IPS-18c (cell line): ENCODE data around the gene CFAP97D2.
A peak's percentile ranks its signal among the peaks of the same experiment; 100 is the strongest.
"Not testable (repeated sequence)": the region's sequence is repeated elsewhere in the genome, so short reads cannot be mapped to it uniquely, and the experiment has no call there.

Experiments
- H3K4me3 ChIP-seq: 2 replicates; pipeline ENCODE4 v1.7.0; 2013; ENCODE audit warnings: low read depth, mild to moderate bottlenecking, low read length, moderate library complexity; ENCODE audit not compliant: insufficient read depth
- H3K9me3 ChIP-seq: one replicate; pipeline ENCODE4 v1.6.1; 2013; ENCODE audit warnings: mild to moderate bottlenecking, low read length, moderate library complexity; ENCODE audit not compliant: control insufficient read depth, insufficient read depth

The CFAP97D2 gene

DNA sequence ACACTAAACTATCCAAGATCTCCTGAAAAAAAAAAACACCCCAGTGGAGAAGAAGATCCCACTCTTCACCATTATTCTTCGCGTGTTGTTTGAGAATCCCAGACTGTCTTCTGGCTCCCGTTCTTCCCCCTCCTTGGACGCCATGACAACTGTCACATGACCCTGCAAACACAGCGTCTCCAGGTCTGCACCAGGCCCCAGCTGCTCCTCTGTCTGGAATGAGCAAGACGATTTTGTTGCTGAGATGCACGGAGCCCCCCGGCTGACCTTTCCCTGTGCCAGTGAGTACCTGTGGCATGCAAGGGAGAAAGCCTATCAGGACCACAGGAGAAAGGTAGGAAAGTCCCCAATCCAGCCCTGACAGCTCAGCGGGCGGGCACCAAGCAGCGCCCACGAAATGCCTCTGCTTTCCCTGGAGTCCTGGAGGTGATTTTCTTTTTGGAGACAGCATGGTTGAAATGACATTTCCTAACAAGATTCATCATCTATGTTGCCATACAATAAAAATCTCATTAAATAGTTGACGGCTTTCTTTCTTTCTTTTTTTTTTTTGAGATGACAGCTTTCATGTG lies at the start of gene CFAP97D2:
Gene CFAP97D2 (plus strand): TSS at position 171 of the 572 bp plus-strand sequence. CDS start 74 bp downstream, at position 245.
- no peak within 1 kb of the TSS for H3K4me3 ChIP-seq
- no peaks in the 10 kb centered on the region for H3K9me3 ChIP-seq

GRCh38 chr13:114129649-114130062 lies 49.4 kb upstream of the CFAP97D2 start:
- Histone ChIP-seq H3K9me3 (peaks cover 2% of the 10 kb centered on the region), H3K4me3 (no peak overlapping the region)

GRCh38 chr13:114130131-114130836 lies 48.8 kb upstream of the CFAP97D2 start:
- Histone ChIP-seq H3K9me3 (peaks cover 2% of the 10 kb centered on the region), H3K4me3 (peak overlapping the region; percentile 70)

DNA sequence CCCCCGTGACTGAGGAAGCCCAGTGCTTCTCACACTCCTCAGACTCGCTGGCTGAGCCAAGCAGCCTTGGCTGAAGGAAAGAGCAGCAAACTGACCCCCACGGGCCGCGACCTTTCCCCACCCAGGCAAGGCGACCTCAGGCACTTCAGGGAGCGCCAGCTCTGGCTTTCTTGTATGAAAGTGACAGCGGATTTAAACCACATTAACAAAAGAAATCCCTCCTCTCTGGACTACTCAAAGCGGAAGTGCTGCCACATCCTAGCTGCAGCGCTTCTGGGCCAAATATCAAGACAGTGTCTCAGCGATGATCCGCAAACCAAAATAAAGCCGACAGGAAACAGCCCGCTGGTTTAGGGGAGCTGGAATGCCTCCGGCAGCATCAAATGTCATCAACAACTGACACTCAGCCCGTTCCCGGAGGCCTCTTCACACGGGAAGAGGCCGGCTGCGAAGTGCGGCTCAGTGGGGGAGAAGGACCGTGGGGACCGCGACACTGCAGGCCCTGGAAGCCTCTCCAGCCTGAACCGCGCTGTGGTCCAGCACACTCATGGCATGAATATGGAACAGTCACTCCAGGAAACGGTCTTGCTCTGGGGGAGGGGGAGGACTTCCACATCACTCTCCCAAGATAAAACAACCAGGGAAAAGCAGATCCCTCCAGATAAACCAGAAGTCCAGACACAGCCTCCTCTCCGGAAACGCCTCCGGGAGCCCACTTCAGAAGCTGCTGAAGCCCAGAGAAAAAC lies 48.0 kb upstream of the CFAP97D2 start:
- Histone ChIP-seq H3K9me3 (peaks cover 2% of the 10 kb centered on the region), H3K4me3 (peak overlapping the region; percentile 70)

GRCh38 chr13:114131583-114132418 lies 47.3 kb upstream of the CFAP97D2 start:
- Histone ChIP-seq H3K9me3 (peaks cover 2% of the 10 kb centered on the region), H3K4me3 (peak overlapping the region; percentile 70)

DNA sequence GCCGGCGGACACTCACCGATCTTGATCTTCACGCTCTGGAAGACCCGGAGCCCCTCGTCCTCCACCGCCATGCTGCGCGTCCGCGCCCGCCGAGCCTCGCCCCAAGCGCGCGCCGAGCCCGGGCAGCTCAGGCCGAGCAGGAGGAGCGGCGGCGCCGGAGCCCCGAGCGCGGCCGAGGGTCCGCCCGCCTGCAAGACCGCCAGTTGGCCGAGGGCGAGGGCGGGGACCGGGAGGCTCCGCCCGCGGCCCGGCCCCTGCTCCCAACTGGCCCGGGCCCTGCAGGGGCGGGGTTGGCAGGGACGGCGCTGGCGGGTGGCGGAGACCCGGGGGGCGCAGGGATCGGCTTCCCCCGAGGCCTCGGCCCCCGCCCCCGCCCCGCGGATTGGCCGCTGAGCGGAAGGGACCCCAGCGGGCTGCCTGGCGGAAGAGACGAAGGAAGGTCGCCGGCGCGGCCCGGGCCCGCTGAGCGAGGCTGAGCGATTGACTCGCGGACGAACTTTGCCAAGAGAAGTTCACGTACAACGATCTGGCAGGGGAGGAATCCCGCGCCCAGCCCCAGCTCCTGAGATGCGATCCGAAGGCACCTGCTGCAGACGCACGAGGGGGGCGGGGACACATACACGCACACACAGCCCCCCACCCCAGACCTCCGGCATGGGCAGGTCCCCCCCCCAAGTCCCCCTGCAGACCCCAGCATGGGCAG lies 46.5 kb upstream of the CFAP97D2 start, which contains the start of gene RASA3:
Gene RASA3 (minus strand): TSS at position 205 of the 703 bp plus-strand sequence. CDS start 134 bp downstream, at position 71.
- Histone ChIP-seq H3K9me3 (peaks cover 2% of the 10 kb centered on the region), H3K4me3 (peak within 1 kb of the TSS; percentile 70)

DNA sequence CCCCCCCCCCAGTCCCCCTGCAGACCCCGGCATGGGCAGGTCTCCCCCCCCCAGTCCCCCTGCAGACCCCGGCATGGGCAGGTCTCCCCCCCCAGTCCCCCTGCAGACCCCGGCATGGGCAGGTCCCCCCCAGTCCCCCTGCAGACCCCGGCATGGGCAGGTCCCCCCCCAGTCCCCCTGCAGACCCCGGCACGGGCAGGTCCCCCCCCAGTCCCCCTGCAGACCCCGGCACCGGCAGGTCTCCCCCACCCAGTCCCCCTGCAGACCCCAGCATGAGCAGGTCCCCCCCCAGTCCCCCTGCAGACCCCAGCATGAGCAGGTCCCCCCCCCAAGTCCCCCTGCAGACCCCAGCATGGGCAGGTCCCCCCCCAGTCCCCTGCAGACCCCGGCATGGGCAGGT lies 45.9 kb upstream of the CFAP97D2 start:
- H3K9me3 ChIP-seq, H3K4me3 ChIP-seq: not testable (repeated sequence)

DNA sequence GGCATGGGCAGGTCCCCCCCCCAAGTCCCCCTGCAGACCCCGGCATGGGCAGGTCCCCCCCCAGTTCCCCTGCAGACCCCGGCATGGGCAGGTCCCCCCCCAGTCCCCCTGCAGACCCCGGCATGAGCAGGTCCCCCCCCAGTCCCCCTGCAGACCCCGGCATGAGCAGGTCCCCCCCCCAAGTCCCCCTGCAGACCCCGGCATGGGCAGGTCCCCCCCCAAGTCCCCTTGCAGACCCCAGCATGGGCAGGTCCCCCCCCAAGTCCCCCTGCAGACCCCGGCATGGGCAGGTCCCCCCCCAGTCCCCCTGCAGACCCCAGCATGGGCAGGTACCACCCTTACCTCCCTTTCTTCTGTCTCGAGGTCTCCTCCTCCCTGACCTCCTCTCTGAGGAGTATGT lies 45.5 kb upstream of the CFAP97D2 start:
- not testable (repeated sequence) for H3K4me3 ChIP-seq

DNA sequence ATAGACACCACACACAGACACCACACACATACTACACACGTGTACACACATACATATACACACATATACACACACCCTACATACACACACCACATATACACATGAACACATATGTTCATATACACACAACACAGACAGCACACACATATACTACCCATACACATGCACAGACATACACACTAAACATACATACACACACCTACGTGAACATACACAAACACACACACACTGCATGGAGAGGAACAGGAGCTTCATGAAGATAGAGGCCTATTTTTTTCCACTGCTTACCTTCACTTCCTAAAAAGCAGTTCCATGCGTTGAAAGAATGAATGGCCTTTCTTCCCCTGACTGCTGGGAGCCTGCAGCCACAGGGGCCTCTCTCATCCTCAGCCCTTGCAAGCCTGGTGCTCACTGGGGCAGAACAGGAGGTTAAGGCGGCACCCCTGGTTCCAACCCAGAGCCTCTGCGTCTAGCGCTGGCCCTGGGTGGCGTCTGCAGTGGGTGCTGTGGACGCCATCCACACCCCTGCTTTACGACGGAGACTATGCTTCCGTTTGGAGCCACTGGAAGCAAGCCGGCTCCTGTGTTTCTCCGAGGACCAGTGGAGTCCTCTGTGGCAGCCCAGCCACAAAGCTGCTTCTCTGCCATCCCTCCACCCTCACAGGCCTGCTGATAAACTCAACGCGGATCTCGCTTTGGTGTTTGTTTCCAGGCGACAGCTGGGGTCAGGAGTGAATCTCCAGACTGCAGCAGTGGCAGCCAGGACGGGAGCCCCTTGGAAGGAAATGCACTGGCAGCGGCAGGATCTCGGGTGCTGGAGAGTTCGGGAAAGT lies 44.7 kb upstream of the CFAP97D2 start:
- peaks cover 2% of the 10 kb centered on the region for H3K9me3 ChIP-seq
- no peak overlapping the region for H3K4me3 ChIP-seq

More for the DNA sequence above, 45.5 kb upstream of the CFAP97D2 start:
- H3K9me3 ChIP-seq = not testable (repeated sequence)

GRCh38 chr13:114134944-114135610 lies 44.0 kb upstream of the CFAP97D2 start:
- H3K4me3 ChIP-seq = no peak overlapping the region

GRCh38 chr13:114135731-114136171 lies 43.3 kb upstream of the CFAP97D2 start:
- Histone ChIP-seq H3K9me3 (no peaks in the 10 kb centered on the region), H3K4me3 (no peak overlapping the region)

More at GRCh38 chr13:114134944-114135610, 44.0 kb upstream of the CFAP97D2 start:
- no peaks in the 10 kb centered on the region for H3K9me3 ChIP-seq

DNA sequence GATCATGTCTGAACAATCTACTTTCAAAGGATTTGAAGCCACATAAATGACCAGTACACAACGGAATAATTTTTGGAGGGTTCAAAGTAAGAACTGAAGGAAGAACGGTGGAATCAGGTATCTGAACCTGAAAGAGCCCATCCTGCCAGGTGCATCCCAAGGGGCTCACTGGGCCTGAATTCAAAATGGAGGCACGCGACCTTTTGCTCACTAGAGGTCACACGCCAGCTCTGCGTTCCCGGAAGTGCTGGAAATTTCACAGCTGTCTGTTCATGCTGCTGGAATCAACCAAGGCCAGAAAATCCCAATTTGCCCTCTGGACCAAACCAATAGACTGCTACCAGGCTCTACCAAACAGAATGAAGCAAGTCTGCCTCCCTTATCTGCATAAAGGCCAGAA lies 42.5 kb upstream of the CFAP97D2 start:
- Histone ChIP-seq H3K9me3 (no peaks in the 10 kb centered on the region), H3K4me3 (no peak overlapping the region)

DNA sequence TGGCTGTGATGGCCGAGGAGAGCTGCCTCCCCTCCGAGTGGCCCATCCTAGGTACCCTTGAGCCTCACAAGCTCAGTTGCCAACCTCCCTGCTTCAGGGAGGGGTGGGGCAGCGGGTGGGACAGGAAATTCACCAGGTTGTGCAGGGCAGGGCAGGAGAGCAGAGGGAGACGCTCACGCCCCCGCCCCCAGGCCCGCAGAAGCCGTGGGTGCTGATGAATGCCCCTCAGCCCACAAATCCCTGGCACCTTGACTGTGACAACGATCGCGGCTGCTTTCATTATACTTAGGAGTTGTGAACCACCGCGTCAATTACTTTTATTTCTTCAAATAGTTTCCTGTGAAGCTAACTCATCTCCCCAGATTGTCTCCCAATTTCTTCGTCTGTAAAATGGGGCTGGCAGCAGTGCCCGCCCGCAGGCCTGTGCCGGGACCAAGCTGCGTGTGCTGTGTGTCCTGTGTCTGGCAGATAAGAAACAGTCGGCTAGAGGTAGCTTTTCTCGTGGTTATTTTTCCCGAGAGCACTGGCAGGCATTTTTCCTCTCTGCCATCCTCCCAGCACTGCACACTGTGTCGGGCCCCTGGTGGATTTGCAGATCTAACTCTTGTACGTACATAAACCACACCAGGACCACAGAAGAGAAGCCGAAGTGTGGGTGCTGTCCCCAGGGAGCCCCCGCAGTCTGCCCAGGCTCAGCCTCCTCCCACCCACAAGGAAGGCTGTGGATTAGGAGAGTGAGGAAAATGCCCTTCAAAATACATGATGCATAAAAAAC lies 38.7 kb upstream of the CFAP97D2 start:
- H3K4me3 ChIP-seq = no peak overlapping the region

DNA sequence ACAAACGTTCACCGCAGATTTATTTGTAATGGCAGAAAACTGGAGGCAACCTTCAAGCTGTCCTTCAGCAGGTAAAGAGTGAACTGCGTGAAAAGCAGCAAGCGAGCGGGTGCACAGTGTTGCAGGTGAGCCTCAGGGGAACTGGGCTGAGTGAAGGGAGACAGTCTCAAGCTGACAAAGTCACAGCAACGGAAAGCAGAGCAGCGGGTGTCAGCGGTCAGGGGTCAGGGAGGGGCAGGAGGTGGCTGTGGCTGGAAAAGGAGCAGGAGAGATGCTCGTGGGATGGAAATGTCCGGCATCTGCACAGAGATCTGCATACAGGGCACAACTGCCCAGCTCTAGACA lies 38.2 kb upstream of the CFAP97D2 start:
- H3K4me3 ChIP-seq = no peak overlapping the region
- no peaks in the 10 kb centered on the region for H3K9me3 ChIP-seq

More for the DNA sequence above, 38.7 kb upstream of the CFAP97D2 start:
- H3K9me3 ChIP-seq = no peaks in the 10 kb centered on the region
